GM21576 (cell line): ENCODE data around the gene TGFBR2.

Source experiments
- ATAC-seq: cut with Tn5 transposase; IDR thresholded peaks from one replicate; pipeline ENCODE4 v1.9.1; 2021; ENCODE audit warnings: mild to moderate bottlenecking, moderate library complexity; ENCODE audit not compliant: unreplicated experiment

TGFBR2 gene

GRCh38 chr3:30600572-30600971, 5.8 kb upstream of the TGFBR2 start:
- no peak for ATAC-seq

GRCh38 chr3:30602946-30603345, 3.5 kb upstream of the TGFBR2 start:
- ATAC-seq, result no peak

- no peak for ATAC-seq
These were observed 2.3 kb upstream of the TGFBR2 start for GRCh38 chr3:30604093-30604492.

GRCh38 chr3:30604558-30604957, 1.8 kb upstream of the TGFBR2 start:
- ATAC-seq, result no peak

GRCh38 chr3:30605005-30605404, 1.4 kb upstream of the TGFBR2 start:
- ATAC-seq, result no peak

GRCh38 chr3:30605706-30606300, 598 bp upstream of the TGFBR2 start:
- no peak for ATAC-seq

- ATAC-seq, result peak; percentile 56
These were observed 832 bp downstream of the TGFBR2 start for GRCh38 chr3:30607032-30607833.

- ATAC-seq, result no peak
These were observed 2.2 kb downstream of the TGFBR2 start for GRCh38 chr3:30608598-30608947.

- no peak for ATAC-seq
These were observed 3.7 kb downstream of the TGFBR2 start for GRCh38 chr3:30609930-30610701.

- ATAC-seq, result no peak
These were observed 4.4 kb downstream of the TGFBR2 start for GRCh38 chr3:30610702-30611368.

- no peak for ATAC-seq
These were observed 5.4 kb downstream of the TGFBR2 start for GRCh38 chr3:30611613-30612436.

- no peak for ATAC-seq
These were observed 6.2 kb downstream of the TGFBR2 start for GRCh38 chr3:30612437-30613132.

GRCh38 chr3:30613133-30613825, 6.9 kb downstream of the TGFBR2 start:
- no peak for ATAC-seq

GRCh38 chr3:30614373-30614772, 8.0 kb downstream of the TGFBR2 start:
- ATAC-seq, result no peak

- ATAC-seq, result no peak
These were observed 8.5 kb downstream of the TGFBR2 start for GRCh38 chr3:30614943-30615342.

- ATAC-seq, result no peak
These were observed 9.4 kb downstream of the TGFBR2 start for GRCh38 chr3:30615615-30616346.

GRCh38 chr3:30616347-30617027, 10.1 kb downstream of the TGFBR2 start:
- no peak for ATAC-seq

GRCh38 chr3:30617069-30617468, 10.7 kb downstream of the TGFBR2 start:
- ATAC-seq, result no peak
